KMS-11 (cell line): ENCODE data around the gene UBN1.

Experiments
- H2AFZ ChIP-seq: fragments of 200-600 bp; sonication (generic); 2 replicates; pipeline ENCODE4 v1.6.1; 2016; ENCODE audit warnings: antibody characterized with exemption, mixed run types, low read depth
- H3K27ac ChIP-seq: fragments of 200-600 bp; sonication (generic); 2 replicates; pipeline ENCODE4 v1.6.1; 2016; ENCODE audit warnings: mild to moderate bottlenecking, mixed run types
- H3K27me3 ChIP-seq: fragments of 200-600 bp; sonication (generic); 2 replicates; pipeline ENCODE4 v1.6.1; 2017; ENCODE audit warnings: mild to moderate bottlenecking, low read depth, mixed run types, moderate library complexity; ENCODE audit not compliant: insufficient read depth
- H3K36me3 ChIP-seq: fragments of 200-600 bp; sonication (generic); 2 replicates; pipeline ENCODE4 v1.6.1; 2017; ENCODE audit warnings: mild to moderate bottlenecking, mixed run types; ENCODE audit not compliant: insufficient read depth
- H3K4me1 ChIP-seq: fragments of 200-600 bp; sonication (generic); 2 replicates; pipeline ENCODE4 v1.6.1; 2016; ENCODE audit warnings: mild to moderate bottlenecking, low read depth, mixed run types; ENCODE audit not compliant: poor library complexity, severe bottlenecking
- H3K4me2 ChIP-seq: fragments of 200-600 bp; sonication (generic); 2 replicates; pipeline ENCODE4 v1.7.0; 2016; ENCODE audit warnings: mild to moderate bottlenecking, mixed run types
- H3K4me3 ChIP-seq: fragments of 200-600 bp; sonication (generic); IDR thresholded peaks from 2 replicates; pipeline ENCODE4 v1.6.1; 2017; ENCODE audit warnings: low read depth, low read length, mixed read lengths; ENCODE audit not compliant: insufficient read depth
- H3K79me2 ChIP-seq: fragments of 200-600 bp; sonication (generic); 2 replicates; pipeline ENCODE4 v1.6.1; 2016; ENCODE audit warnings: low read depth, mixed run types; ENCODE audit not compliant: insufficient read depth
- H3K9ac ChIP-seq: fragments of 200-600 bp; sonication (generic); 2 replicates; pipeline ENCODE4 v1.6.1; 2016; ENCODE audit warnings: mild to moderate bottlenecking, mixed run types
- H4K20me1 ChIP-seq: fragments of 200-600 bp; sonication (generic); 2 replicates; pipeline ENCODE4 v1.6.1; 2016; ENCODE audit warnings: mild to moderate bottlenecking, mixed run types; ENCODE audit not compliant: insufficient read depth
- TF ChIP-seq, protein P1 (sequence below): fragments of 200-600 bp; sonication (generic); conservative IDR thresholded peaks from 2 replicates; pipeline ENCODE4 v1.6.1; 2017; ENCODE audit warnings: low read depth, mild to moderate bottlenecking, antibody characterized with exemption, low read length, moderate library complexity, mixed read lengths

Gene UBN1

DNA sequence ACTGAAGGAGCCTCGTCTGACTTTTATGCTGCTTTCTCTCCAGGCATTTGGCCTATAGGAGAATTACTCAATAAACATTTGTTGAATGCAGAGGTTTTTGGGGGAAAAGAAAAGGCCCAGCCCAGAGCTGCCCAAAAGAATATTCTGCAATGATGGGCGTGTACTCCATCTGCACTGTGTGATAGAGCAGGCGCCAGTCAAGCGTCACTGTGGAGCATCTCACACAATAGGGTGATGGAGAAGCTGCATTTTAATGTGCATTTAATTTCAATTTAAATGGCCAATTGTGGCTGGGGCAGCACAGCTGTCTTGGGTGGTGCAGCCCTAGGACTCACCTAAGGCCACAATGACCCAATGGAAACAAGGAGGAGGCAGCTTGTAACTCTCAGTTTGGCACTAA lies 20.8 kb upstream of the UBN1 start:
- H3K9ac ChIP-seq = no peak overlapping the region
- no peaks in the 10 kb centered on the region for H4K20me1 ChIP-seq
- no peaks in the 10 kb centered on the region for H3K4me1 ChIP-seq
- H3K79me2 ChIP-seq = no peaks in the 10 kb centered on the region
- TF ChIP-seq, protein P1, sequence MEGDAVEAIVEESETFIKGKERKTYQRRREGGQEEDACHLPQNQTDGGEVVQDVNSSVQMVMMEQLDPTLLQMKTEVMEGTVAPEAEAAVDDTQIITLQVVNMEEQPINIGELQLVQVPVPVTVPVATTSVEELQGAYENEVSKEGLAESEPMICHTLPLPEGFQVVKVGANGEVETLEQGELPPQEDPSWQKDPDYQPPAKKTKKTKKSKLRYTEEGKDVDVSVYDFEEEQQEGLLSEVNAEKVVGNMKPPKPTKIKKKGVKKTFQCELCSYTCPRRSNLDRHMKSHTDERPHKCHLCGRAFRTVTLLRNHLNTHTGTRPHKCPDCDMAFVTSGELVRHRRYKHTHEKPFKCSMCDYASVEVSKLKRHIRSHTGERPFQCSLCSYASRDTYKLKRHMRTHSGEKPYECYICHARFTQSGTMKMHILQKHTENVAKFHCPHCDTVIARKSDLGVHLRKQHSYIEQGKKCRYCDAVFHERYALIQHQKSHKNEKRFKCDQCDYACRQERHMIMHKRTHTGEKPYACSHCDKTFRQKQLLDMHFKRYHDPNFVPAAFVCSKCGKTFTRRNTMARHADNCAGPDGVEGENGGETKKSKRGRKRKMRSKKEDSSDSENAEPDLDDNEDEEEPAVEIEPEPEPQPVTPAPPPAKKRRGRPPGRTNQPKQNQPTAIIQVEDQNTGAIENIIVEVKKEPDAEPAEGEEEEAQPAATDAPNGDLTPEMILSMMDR = no peak
- peaks cover 14% of the 10 kb centered on the region; the same call in 1 of the 2 replicates for H3K36me3 ChIP-seq
- no peak overlapping the region for H2AFZ ChIP-seq
- no peak overlapping the region for H3K4me2 ChIP-seq
- H3K4me3 ChIP-seq = no peak overlapping the region
- no peaks in the 10 kb centered on the region for H3K27me3 ChIP-seq
- H3K27ac ChIP-seq = no peak overlapping the region

DNA sequence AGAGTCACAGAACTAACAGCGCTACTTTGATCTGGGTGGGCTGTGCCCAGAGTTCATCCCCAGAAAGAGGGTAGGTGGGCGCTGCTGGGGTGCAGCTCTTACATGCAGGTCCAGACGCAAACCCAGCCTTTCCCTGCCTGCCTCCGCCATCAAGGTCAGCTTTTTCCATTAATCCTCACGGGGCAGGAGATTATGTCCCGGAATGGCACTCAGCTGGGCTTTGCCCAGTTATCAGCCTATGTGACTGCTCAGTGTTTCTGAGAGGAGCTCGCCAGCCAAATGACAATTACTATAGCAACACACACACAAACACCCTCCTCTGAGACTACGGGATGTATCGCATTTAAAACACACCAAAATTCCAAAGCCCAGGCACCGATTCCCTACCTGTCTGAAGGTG lies 20.3 kb upstream of the UBN1 start:
- Histone ChIP-seq H3K27me3 (no peaks in the 10 kb centered on the region), H3K9ac (no peak overlapping the region), H3K4me3 (no peak overlapping the region), H2AFZ (no peak overlapping the region), H3K4me2 (no peak overlapping the region), H3K36me3 (peaks cover 14% of the 10 kb centered on the region; the same call in 1 of the 2 replicates), H4K20me1 (no peaks in the 10 kb centered on the region), H3K79me2 (no peaks in the 10 kb centered on the region), H3K4me1 (no peaks in the 10 kb centered on the region), H3K27ac (no peak overlapping the region)
- TF ChIP-seq, protein P1 = no peak

DNA sequence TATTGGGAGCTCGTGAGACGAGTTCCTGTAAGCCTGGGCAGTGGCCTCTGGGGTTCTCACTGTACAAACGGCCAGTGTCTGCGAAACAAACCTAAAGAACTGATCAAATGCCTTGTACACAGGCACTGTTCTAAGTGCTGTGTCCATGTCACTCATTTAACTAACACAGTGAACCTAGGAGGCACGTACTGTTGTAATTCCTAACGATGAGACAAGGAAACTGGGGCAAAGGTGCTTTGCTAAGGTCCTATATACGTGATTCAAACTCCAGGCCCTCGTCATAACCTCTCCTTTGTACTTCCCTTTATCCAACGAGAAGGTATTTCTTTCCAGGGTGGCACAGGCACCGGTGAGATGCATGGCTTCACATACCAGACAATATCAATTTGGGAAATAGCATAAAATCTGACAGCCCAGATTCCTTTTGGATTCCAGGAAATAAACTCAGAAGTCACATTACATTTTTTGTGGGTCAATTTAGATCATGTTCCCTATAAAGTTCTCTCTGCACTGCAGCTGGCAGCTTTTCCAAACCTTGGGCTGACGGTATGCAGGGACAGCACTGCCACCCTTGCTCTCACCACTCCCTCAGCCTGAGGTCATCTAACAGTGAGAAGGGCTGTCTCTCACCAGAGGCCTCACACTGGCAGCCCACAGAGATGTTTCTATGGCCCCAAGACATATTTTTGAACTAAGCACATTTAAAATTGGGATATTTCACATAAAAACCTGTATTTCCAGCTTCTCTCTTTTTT lies 18.5 kb upstream of the UBN1 start:
- TF ChIP-seq, protein P1 = no peak
- no peak overlapping the region for H2AFZ ChIP-seq
- H3K9ac ChIP-seq = no peak overlapping the region
- peaks cover 9% of the 10 kb centered on the region for H3K4me1 ChIP-seq
- H3K27me3 ChIP-seq = no peaks in the 10 kb centered on the region
- no peaks in the 10 kb centered on the region for H3K79me2 ChIP-seq
- H4K20me1 ChIP-seq = no peaks in the 10 kb centered on the region
- peaks cover 18% of the 10 kb centered on the region; the same call in 1 of the 2 replicates for H3K36me3 ChIP-seq
- no peak overlapping the region for H3K4me2 ChIP-seq
- H3K4me3 ChIP-seq = no peak overlapping the region
- no peak overlapping the region for H3K27ac ChIP-seq

GRCh38 chr16:4830408-4830807 lies 16.9 kb upstream of the UBN1 start:
- no peak overlapping the region for H3K27ac ChIP-seq
- H3K4me2 ChIP-seq = no peak overlapping the region
- no peaks in the 10 kb centered on the region for H3K27me3 ChIP-seq
- no peaks in the 10 kb centered on the region; the same call in 1 of the 2 replicates for H3K79me2 ChIP-seq
- no peak overlapping the region for H3K9ac ChIP-seq
- H3K4me1 ChIP-seq = peaks cover 26% of the 10 kb centered on the region
- H3K4me3 ChIP-seq = no peak overlapping the region
- TF ChIP-seq, protein P1 = no peak
- H2AFZ ChIP-seq = no peak overlapping the region
- no peaks in the 10 kb centered on the region for H4K20me1 ChIP-seq
- peaks cover 18% of the 10 kb centered on the region; the same call in 1 of the 2 replicates for H3K36me3 ChIP-seq
